PC-3 (cell line): ENCODE results near the gene PACRGL. TPM values are rescaled to one million over a fixed set of nuclear protein-coding genes. Genes with fewer than 3 reads are reported as not detected.

Experiments used
- ATAC-seq: fragments of 200-7000 bp; cut with Tn5 transposase; 2 replicates; pipeline ENCODE4 v1.9.1; 2020; ENCODE audit warnings: mild to moderate bottlenecking, moderate library complexity
- BruUV-seq: library from RNA; stranded (reverse); fragments of 400-500 nt; replicated peaks from 2 replicates; lab custom pipeline; 2021; lab: Mats Ljungman, UMichigan
- CTCF ChIA-PET: fragments of 300-600 bp; sonication (Branson Sonifier 250); formaldehyde crosslinking; loops from one replicate; lab custom pipeline; 2022; ENCODE audit warnings: antibody characterized with exemption; lab: Charles Lee
- POLR2A ChIA-PET: fragments of 300-600 bp; sonication (Branson Sonifier 250); formaldehyde crosslinking; loops from one replicate; lab custom pipeline; 2022; ENCODE audit warnings: antibody characterized with exemption; ENCODE audit not compliant: unreplicated experiment; lab: Charles Lee
- DNase-seq: peaks from one replicate; pipeline ENCODE4 v3.0.0-alpha.2; 2015
- H2AFZ ChIP-seq: fragments of 300-600 bp; sonication (generic); 2 replicates; pipeline ENCODE4 v1.6.0; 2016; ENCODE audit warnings: antibody characterized with exemption, low read length
- H3F3A ChIP-seq: fragments of 300-600 bp; sonication (generic); one replicate; pipeline ENCODE4 v1.6.0; 2017; ENCODE audit warnings: antibody characterized with exemption, low read length, control low read depth, mild to moderate bottlenecking; ENCODE audit not compliant: unreplicated experiment
- H3K27ac ChIP-seq: fragments of 300-600 bp; sonication (generic); 2 replicates; pipeline ENCODE4 v1.5.1; 2016; ENCODE audit warnings: mild to moderate bottlenecking, low read length
- H3K27me3 ChIP-seq: fragments of 300-600 bp; sonication (generic); 2 replicates; pipeline ENCODE4 v1.6.1; 2016; ENCODE audit warnings: low read length, mixed read lengths
- H3K36me3 ChIP-seq: fragments of 300-600 bp; sonication (generic); 2 replicates; pipeline ENCODE4 v1.6.1; 2016; ENCODE audit warnings: low read depth, mixed run types, low read length, mixed read lengths
- H3K4me1 ChIP-seq: fragments of 300-600 bp; sonication (generic); 2 replicates; pipeline ENCODE4 v1.5.1; 2016; ENCODE audit warnings: low read length; ENCODE audit not compliant: insufficient read depth
- H3K4me2 ChIP-seq: fragments of 300-600 bp; sonication (generic); 2 replicates; pipeline ENCODE4 v1.6.0; 2016; ENCODE audit warnings: low read length
- H3K4me3 ChIP-seq: fragments of 300-600 bp; sonication (generic); 2 replicates; pipeline ENCODE4 v1.5.1; 2016; ENCODE audit warnings: mild to moderate bottlenecking, low read length, mixed read lengths
- H3K79me2 ChIP-seq: fragments of 300-600 bp; sonication (generic); 2 replicates; pipeline ENCODE4 v1.6.1; 2017; ENCODE audit warnings: low read length, mixed read lengths
- H3K9ac ChIP-seq: fragments of 300-600 bp; sonication (generic); 2 replicates; pipeline ENCODE4 v1.6.0; 2016; ENCODE audit warnings: mild to moderate bottlenecking, low read length
- H3K9me2 ChIP-seq: fragments of 300-600 bp; sonication (generic); replicated peaks from 2 replicates; pipeline ENCODE4 v1.6.1; 2016; ENCODE audit warnings: mixed run types, low read length, mixed read lengths
- H3K9me3 ChIP-seq: fragments of 300-600 bp; sonication (generic); 2 replicates; pipeline ENCODE4 v1.6.1; 2016; ENCODE audit warnings: low read length, mixed read lengths
- H4K20me1 ChIP-seq: fragments of 300-600 bp; sonication (generic); 2 replicates; pipeline ENCODE4 v1.6.1; 2016; ENCODE audit warnings: low read length, mixed read lengths
- CTCF ChIP-seq: fragments of 300-600 bp; sonication (generic); conservative IDR thresholded peaks from 2 replicates; pipeline ENCODE4 v1.5.1; 2017; ENCODE audit warnings: antibody characterized with exemption, low read depth, mild to moderate bottlenecking, low read length
- EZH2 ChIP-seq: fragments of 300-600 bp; sonication (generic); IDR thresholded peaks from one replicate; pipeline ENCODE4 v1.6.1; 2017; ENCODE audit warnings: antibody characterized with exemption, mild to moderate bottlenecking, low read length; ENCODE audit not compliant: unreplicated experiment
- EZH2phosphoT487 ChIP-seq: fragments of 300-600 bp; sonication (generic); IDR thresholded peaks from 2 replicates; pipeline ENCODE4 v1.6.1; 2018; ENCODE audit warnings: mild to moderate bottlenecking, antibody characterized with exemption, low read length, borderline replicate concordance
- intact Hi-C: fragments of 100-400 bp; cut with micrococcal nuclease; formaldehyde crosslinking; loops from 2 replicates; pipeline ENCODE4 v1.9.0; 2023
- total RNA-seq: library from RNA; depleted of rRNA; stranded (reverse); fragments of >200 nt; gene quantifications from 2 replicates; pipeline ENCODE4 v1.2.3, GENCODE V29; 2014

PACRGL gene
- total RNA-seq, 1 experiment from 2014 or later = 25.9 TPM

DNA sequence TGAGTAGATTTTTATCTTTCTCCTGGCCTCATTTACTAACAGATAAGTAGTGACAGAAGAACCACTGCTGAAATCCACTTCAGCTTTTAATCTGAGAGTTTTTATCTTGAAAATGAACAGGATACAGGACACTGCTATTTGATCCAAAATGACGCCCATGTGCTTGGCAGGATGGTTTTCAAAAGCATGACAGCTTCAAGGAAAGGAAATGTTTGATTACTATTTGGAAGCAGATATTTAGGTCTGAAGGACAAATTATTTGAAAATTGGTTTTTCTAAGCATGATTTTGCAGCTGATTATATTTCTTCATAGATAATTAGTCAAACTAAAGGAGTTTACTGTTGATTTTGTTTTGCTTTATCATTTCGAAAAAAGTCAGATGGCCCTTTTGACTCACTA lies 11.1 kb downstream of the PACRGL start:
- POLR2A ChIA-PET = no interaction called here
- Histone ChIP-seq H4K20me1 (no peaks in the 10 kb centered on the region), H3K36me3 (peaks cover 5% of the 10 kb centered on the region), H3K4me1 (no peaks in the 10 kb centered on the region), H3K9me2 (no peaks in the 10 kb centered on the region), H3K4me2 (no peak overlapping the region), H3K27me3 (no peaks in the 10 kb centered on the region), H3F3A (no peaks in the 10 kb centered on the region), H3K27ac (no peak overlapping the region), H3K4me3 (no peak overlapping the region), H3K9ac (no peak overlapping the region), H2AFZ (no peak overlapping the region), H3K9me3 (no peaks in the 10 kb centered on the region), H3K79me2 (no peaks in the 10 kb centered on the region)
- intact Hi-C loops = no loop called here
- CTCF ChIA-PET = no interaction called here
- BruUV-seq = no TSS peak
- TF ChIP-seq CTCF = no peak
- TF ChIP-seq EZH2phosphoT487 = no peak
- no peak for TF ChIP-seq EZH2
- DNase-seq (no peak), ATAC-seq (no peak)

GRCh38 chr4:20723019-20723418 lies 22.8 kb downstream of the PACRGL start:
- intact Hi-C loops = no loop called here
- BruUV-seq = no TSS peak
- CTCF ChIA-PET = no interaction called here

More at GRCh38 chr4:20723019-20723418, 22.8 kb downstream of the PACRGL start:
- POLR2A ChIA-PET = no interaction called here
- H3K27ac ChIP-seq = no peak overlapping the region
- no peaks in the 10 kb centered on the region for H4K20me1 ChIP-seq
- ATAC-seq = peak; percentile 70
- H3K79me2 ChIP-seq = no peaks in the 10 kb centered on the region
- H3K9me3 ChIP-seq = no peaks in the 10 kb centered on the region
- no peak overlapping the region for H2AFZ ChIP-seq
- no peak overlapping the region for H3K4me2 ChIP-seq
- no peak for TF ChIP-seq EZH2
- TF ChIP-seq CTCF = no peak
- TF ChIP-seq EZH2phosphoT487 = no peak
- H3K9ac ChIP-seq = no peak overlapping the region
- peaks cover 8% of the 10 kb centered on the region; the same call in 1 of the 2 replicates for H3K4me1 ChIP-seq
- peak; percentile 56 for DNase-seq
- no peaks in the 10 kb centered on the region for H3K27me3 ChIP-seq
- H3K9me2 ChIP-seq = no peaks in the 10 kb centered on the region
- H3K36me3 ChIP-seq = peaks cover 13% of the 10 kb centered on the region
- H3K4me3 ChIP-seq = no peak overlapping the region
- no peaks in the 10 kb centered on the region for H3F3A ChIP-seq
